Heart right ventricle (tissue), 16 donors: ENCODE results near the gene PMEL. TPM values are rescaled to one million over a fixed set of nuclear protein-coding genes. Genes with fewer than 3 reads are reported as not detected.
"Not testable (repeated sequence)": the region's sequence is repeated elsewhere in the genome, so short reads cannot be mapped to it uniquely, and the experiment has no call there.

Source experiments
- ATAC-seq, 8 donors: fragments of 200-7000 bp; cut with Tn5 transposase; one replicate each; pipeline ENCODE4 v1.9.1; 2020; ENCODE audit warnings: mild to moderate bottlenecking in 8 of 8, moderate library complexity in 8 of 8, moderate number of reproducible peaks in 1 of 8
- DNase-seq, 2 donors: peaks; one replicate each; pipeline ENCODE4 v3.0.0-alpha.2; 2020
- H3K27ac ChIP-seq, 10 donors: fragments of 200-600 bp; sonication (generic) in 2 of 10; one replicate each; pipeline versions ENCODE4 v1.5.0 to v1.8.0; 2020 to 2022; ENCODE audit warnings: mild to moderate bottlenecking in 3 of 10
- H3K27me3 ChIP-seq, 7 donors: fragments of 200-600 bp; one replicate each; pipeline ENCODE4 v1.8.0; 2021 to 2022; ENCODE audit warnings: mild to moderate bottlenecking in 2 of 7
- H3K36me3 ChIP-seq, 9 donors: fragments of 200-600 bp; sonication (generic) in 1 of 9; one replicate each; pipeline versions ENCODE4 v1.5.0 to v1.8.0; 2020 to 2022; ENCODE audit warnings: mild to moderate bottlenecking in 2 of 9
- H3K4me1 ChIP-seq, 9 donors: fragments of 200-600 bp; sonication (generic) in 1 of 9; one replicate each; pipeline versions ENCODE4 v1.5.0 to v1.8.0; 2020 to 2022; ENCODE audit warnings: mild to moderate bottlenecking in 4 of 9
- H3K4me3 ChIP-seq, 10 donors: fragments of 200-600 bp; sonication (generic) in 2 of 10; one replicate each; pipeline versions ENCODE4 v1.5.0 to v1.8.0; 2020 to 2022; ENCODE audit warnings: mild to moderate bottlenecking in 7 of 10, moderate library complexity in 2 of 10
- H3K9me3 ChIP-seq, 11 donors: fragments of 200-600 bp in 10 of 11; sonication (generic) in 2 of 11; one replicate each; pipeline versions ENCODE4 v1.5.0 to v1.8.0; 2013 to 2022; ENCODE audit warnings: mild to moderate bottlenecking in 2 of 11, control low read depth in 1 of 11, moderate library complexity in 1 of 11
- WGBS, 2 donors: extraction: QIAGEN DNeasy Blood & Tissue Kit; methylation state at CpG; one replicate each; pipeline ENCODE4 v1.1.7; 2013; ENCODE audit warnings: inconsistent platforms in 1 of 2; 5-methylcytosine and 5-hydroxymethylcytosine counted together
- intact Hi-C, 10 donors: fragments of 100-400 bp; cut with DNase I; formaldehyde crosslinking; loops; one replicate each; pipeline versions ENCODE4 v1.11.1 to v1.14.2; 2022
- polyA plus RNA-seq, 2 donors: library from polyadenylated mRNA; stranded (reverse); fragments of 200-250 nt; gene quantifications; one replicate each; pipeline ENCODE4 v1.2.3, GENCODE V29; 2013
- total RNA-seq, 10 donors: library from RNA; stranded (reverse); fragmentation: NEBNext Ultra II Directional in 3 of 10; extraction: Animal tissue kit (Norgen Biotek cat#: 25700) in 3 of 10; gene quantifications; one replicate each; pipeline versions ENCODE4 v1.2.1 to v1.2.4, GENCODE V29; 2021 to 2023
- TF ChIP-seq, protein P1 (sequence below), 9 donors: fragments of 200-600 bp; sonication (generic) in 2 of 9; IDR thresholded peaks; one replicate each; pipeline versions ENCODE4 v1.5.0 to v1.8.0; 2021 to 2022; ENCODE audit warnings: antibody characterized with exemption in 9 of 9, mild to moderate bottlenecking in 5 of 9, moderate library complexity in 1 of 9
- donor health status: Arrhythmogenic right ventricular cardiomyopathy.
- donor health status: ischemic (EF 13 %, LVEDD 7.1; RV severe dilation, severe dysfunction).
- donor health status: healthy with polysubstance abuse.
- donor health status: DM: no; HTN: yes; CAD: no.
- donor health status: DM: no; HTN: no; CAD: no.
- donor health status: ischemic (EF 25% LVEDD 6.9; RV normal size, moderate dysfunction).
- donor health status: ischemic (EF 25% LVEDD 5.7; RV mildly dilated, moderate dysfunction).
- donor health status: healthy.
- donor health status: DM: yes; HTN: yes; CAD: no.
- donor health status: Ischemic cardiomyopathy.
- donor health status: ischemic (EF 35%, LVEDD 5.7; RV mildly dilated, moderate dysfunction).
- donor health status: nonischemic (EF 11% LVEDD 7.7; RV severe dilation, severe dysfunction).
- donor health status: DM: yes; HTN: yes; CAD: no.
- donor health status: PGD.
- donor health status: ischemic (EF 29% LVEDD 5.4; RV normal size, mild dysfunction).
- donor health status: nonischemic (EF 23%, LVEDD 6.1; RV moderate dilation, normal function).

PMEL gene
- total and polyA plus RNA-seq, 12 donors = 0.26 to 1.3 (median 0.58) TPM

DNA sequence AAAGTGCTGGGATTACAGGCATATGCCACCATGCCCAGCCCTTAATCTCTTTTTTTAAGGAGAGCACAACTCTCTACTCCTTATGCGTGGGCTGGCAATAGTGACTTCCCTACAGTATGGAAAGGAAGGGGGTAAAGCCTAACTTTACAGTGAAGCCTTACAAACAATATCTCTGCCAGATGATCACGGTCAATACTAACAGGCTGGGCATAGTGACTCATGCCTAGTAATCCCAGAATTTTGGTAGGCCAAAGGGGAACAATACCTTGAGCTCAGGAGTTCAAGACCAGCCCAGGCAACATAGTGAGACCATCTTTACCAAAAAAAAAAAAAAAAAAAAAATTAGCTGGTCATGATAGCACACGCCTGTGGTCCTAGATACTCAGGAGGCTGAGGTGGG is 43.7 kb downstream of the PMEL start:
- Histone ChIP-seq H3K9me3 (no peaks in the 10 kb centered on the region), H3K4me3 (no peak overlapping the region), H3K27ac (no peak overlapping the region), H3K36me3 (peaks cover 0 to 44% (median 0%) of the 10 kb centered on the region in 9 donors), H3K4me1 (peaks cover 4 to 28% (median 10%) of the 10 kb centered on the region in 9 donors), H3K27me3 (no peaks in the 10 kb centered on the region)
- intact Hi-C loops = no loop called here
- 94% methylated on average over 3 of the region's 3 CpGs for WGBS, 2 donors
- no peak for DNase-seq
- no peak for ATAC-seq
- TF ChIP-seq, protein P1, sequence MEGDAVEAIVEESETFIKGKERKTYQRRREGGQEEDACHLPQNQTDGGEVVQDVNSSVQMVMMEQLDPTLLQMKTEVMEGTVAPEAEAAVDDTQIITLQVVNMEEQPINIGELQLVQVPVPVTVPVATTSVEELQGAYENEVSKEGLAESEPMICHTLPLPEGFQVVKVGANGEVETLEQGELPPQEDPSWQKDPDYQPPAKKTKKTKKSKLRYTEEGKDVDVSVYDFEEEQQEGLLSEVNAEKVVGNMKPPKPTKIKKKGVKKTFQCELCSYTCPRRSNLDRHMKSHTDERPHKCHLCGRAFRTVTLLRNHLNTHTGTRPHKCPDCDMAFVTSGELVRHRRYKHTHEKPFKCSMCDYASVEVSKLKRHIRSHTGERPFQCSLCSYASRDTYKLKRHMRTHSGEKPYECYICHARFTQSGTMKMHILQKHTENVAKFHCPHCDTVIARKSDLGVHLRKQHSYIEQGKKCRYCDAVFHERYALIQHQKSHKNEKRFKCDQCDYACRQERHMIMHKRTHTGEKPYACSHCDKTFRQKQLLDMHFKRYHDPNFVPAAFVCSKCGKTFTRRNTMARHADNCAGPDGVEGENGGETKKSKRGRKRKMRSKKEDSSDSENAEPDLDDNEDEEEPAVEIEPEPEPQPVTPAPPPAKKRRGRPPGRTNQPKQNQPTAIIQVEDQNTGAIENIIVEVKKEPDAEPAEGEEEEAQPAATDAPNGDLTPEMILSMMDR (IDR thresholded peaks at IDR 0.05) = no peak

GRCh38 chr12:55919032-55919431 is 46.8 kb downstream of the PMEL start:
- ATAC-seq, intact Hi-C loops, DNase-seq, H3K9me3 ChIP-seq, H3K4me3 ChIP-seq, H3K27ac ChIP-seq, H3K27me3 ChIP-seq: not testable (repeated sequence)
- 89 to 90% methylated on average over 3 of the region's 3 CpGs for WGBS, 2 donors
- Histone ChIP-seq H3K4me1 (peaks cover 0 to 28% (median 9%) of the 10 kb centered on the region in 9 donors), H3K36me3 (peaks cover 0 to 64% (median 0%) of the 10 kb centered on the region in 9 donors)

DNA sequence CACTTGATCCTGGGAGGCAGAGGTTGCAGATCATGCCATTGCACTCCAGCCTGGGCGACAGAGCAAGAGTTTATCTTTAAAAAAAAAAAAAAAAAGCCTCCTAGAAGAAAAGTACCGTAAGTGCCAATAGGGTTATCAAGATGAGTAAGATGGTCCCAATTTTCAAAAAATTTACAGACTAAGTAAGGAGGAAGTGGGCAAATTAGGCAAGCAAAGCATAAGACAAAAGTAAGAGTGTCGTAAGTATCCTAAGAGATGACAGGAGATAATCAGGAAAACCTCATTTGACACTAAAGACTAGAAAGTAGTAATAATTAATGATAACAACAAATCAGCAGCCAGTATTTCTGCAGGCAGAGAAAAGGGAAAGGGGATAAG is 50.4 kb downstream of the PMEL start:
- intact Hi-C loops = no loop called here
- Histone ChIP-seq H3K4me1 (peaks cover 0 to 22% (median 13%) of the 10 kb centered on the region in 9 donors), H3K9me3 (no peaks in the 10 kb centered on the region), H3K27me3 (no peaks in the 10 kb centered on the region), H3K4me3 (no peak overlapping the region), H3K27ac (peak overlapping the region in 1 of 10 donors; percentile 24), H3K36me3 (peaks cover 0 to 66% (median 0%) of the 10 kb centered on the region in 9 donors)
- DNase-seq (no peak), ATAC-seq (no peak)
- TF ChIP-seq, protein P1 (IDR thresholded peaks at IDR 0.05) = no peak
- 86 to 88% methylated on average over 3 of the region's 3 CpGs for WGBS, 2 donors

DNA sequence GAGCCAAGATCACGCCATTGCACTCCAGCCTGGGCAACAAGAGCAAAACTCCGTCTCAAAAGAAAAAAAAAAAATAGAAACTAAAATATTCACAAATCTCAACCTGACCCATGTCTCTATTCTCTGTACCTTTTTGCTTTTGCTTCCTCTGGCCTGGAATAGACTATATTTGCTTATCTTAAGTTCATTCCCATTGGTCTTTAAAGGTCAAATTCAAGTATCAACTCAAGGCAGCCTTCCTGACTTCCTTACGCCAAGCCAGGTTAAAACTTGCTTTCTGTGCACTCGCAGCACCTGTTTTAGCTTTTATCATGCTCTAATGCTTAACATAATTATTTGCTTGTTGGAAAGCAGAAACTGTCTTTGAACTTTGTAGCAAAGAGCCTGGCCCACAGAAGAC is 52.9 kb downstream of the PMEL start:
- peaks cover 0 to 35% (median 20%) of the 10 kb centered on the region in 9 donors for H3K4me1 ChIP-seq
- TF ChIP-seq, protein P1 (IDR thresholded peaks at IDR 0.05) = no peak
- no peaks in the 10 kb centered on the region for H3K9me3 ChIP-seq
- H3K27me3 ChIP-seq = no peaks in the 10 kb centered on the region
- DNase-seq (no peak), ATAC-seq (peak in 1 of 8 donors; percentile 47)
- no peak overlapping the region for H3K27ac ChIP-seq
- 71 to 76% methylated on average over 4 of the region's 4 CpGs for WGBS, 2 donors
- peaks cover 0 to 51% (median 0%) of the 10 kb centered on the region in 9 donors for H3K36me3 ChIP-seq
- H3K4me3 ChIP-seq = no peak overlapping the region
- intact Hi-C loops = no loop called here

GRCh38 chr12:55909513-55909884 is 56.3 kb downstream of the PMEL start:
- H3K27ac ChIP-seq = peak overlapping the region in 3 of 10 donors; percentile 8 to 68 (median 9)
- TF ChIP-seq, protein P1 (IDR thresholded peaks at IDR 0.05) = no peak
- peaks cover 0 to 27% (median 9%) of the 10 kb centered on the region in 9 donors for H3K4me1 ChIP-seq
- H3K36me3 ChIP-seq = peaks cover 0 to 32% (median 0%) of the 10 kb centered on the region in 9 donors
- intact Hi-C loops = loop anchor here in 1 of 10 donors (5.0 kb wide), 1 partner anchor 77 kb away; no protein-coding TSS in a partner anchor
- H3K4me3 ChIP-seq = no peak overlapping the region
- DNase-seq = no peak
- 51 to 58% methylated on average over 2 of the region's 2 CpGs for whole genome bisulfite sequencing, 2 donors
- no peaks in the 10 kb centered on the region for H3K9me3 ChIP-seq
- ATAC-seq = no peak
- H3K27me3 ChIP-seq = no peaks in the 10 kb centered on the region
